ENCODE data around the gene FLAD1. TPM values are rescaled to one million over a fixed set of nuclear protein-coding genes. Genes with fewer than 3 reads are reported as not detected.

The FLAD1 gene
- total and polyA plus RNA-seq, 2 donors (not counting 1 experiment from before 2014, with no cell fraction given) = 11.8 to 24.9 TPM

GRCh38 chr1:154951901-154952657, 31.1 kb upstream of the FLAD1 start:
- Histone ChIP-seq H3K79me2 (ENCODE audit: control insufficient read depth, insufficient read depth, low read length) (no peaks in the 10 kb centered on the region), H4K20me1 (ENCODE audit: control insufficient read depth, extremely low read depth, insufficient read depth, low read length) (no peaks in the 10 kb centered on the region), H3K9me3 (ENCODE audit: control insufficient read depth, insufficient read depth, low read depth, low read length) (no peaks in the 10 kb centered on the region), H3K9ac (ENCODE audit: insufficient read depth, low read length) (no peak overlapping the region), H3K27me3 (ENCODE audit: control insufficient read depth, insufficient read depth, low read length) (no peaks in the 10 kb centered on the region), H3K36me3 (ENCODE audit: control insufficient read depth, insufficient read depth, low read length) (no peaks in the 10 kb centered on the region), H3K27ac (ENCODE audit: insufficient read depth, low read length) (no peak overlapping the region), H3K4me1 (ENCODE audit: control insufficient read depth, extremely low read depth, insufficient read depth, low read length) (peaks cover 11% of the 10 kb centered on the region), H2AFZ (ENCODE audit: low read length) (no peak overlapping the region), H3K4me3 (replicated peaks in 1 of 4; ENCODE audit: control extremely low read depth in 1 of 4, insufficient read depth in 1 of 4, low read depth in 3 of 4, low read length in 4 of 4) (no peak overlapping the region), H3K4me2 (ENCODE audit: extremely low read depth, insufficient read depth, low read length) (no peak overlapping the region)
- TF ChIP-seq EZH2 (IDR thresholded peaks at IDR 0.05; ENCODE audit: low read length, missing control alignments) = no peak
- no peak for TF ChIP-seq CTCF (conservative IDR thresholded peaks at IDR 0.05 in 1 of 2, IDR thresholded peaks at IDR 0.05 in 1 of 2; ENCODE audit: low read depth in 1 of 2, low read length in 2 of 2)
- DNase-seq (ENCODE audit: low read depth in 2 of 2) = no peak

GRCh38 chr1:154952664-154953063, 30.5 kb upstream of the FLAD1 start:
- H3K9ac ChIP-seq (ENCODE audit: insufficient read depth, low read length) = no peak overlapping the region
- no peaks in the 10 kb centered on the region for H3K79me2 ChIP-seq (ENCODE audit: control insufficient read depth, insufficient read depth, low read length)
- peaks cover 11% of the 10 kb centered on the region for H3K4me1 ChIP-seq (ENCODE audit: control insufficient read depth, extremely low read depth, insufficient read depth, low read length)
- H2AFZ ChIP-seq (ENCODE audit: low read length) = no peak overlapping the region
- H4K20me1 ChIP-seq (ENCODE audit: control insufficient read depth, extremely low read depth, insufficient read depth, low read length) = no peaks in the 10 kb centered on the region
- no peaks in the 10 kb centered on the region for H3K27me3 ChIP-seq (ENCODE audit: control insufficient read depth, insufficient read depth, low read length)
- no peak for TF ChIP-seq CTCF (conservative IDR thresholded peaks at IDR 0.05 in 1 of 2, IDR thresholded peaks at IDR 0.05 in 1 of 2; ENCODE audit: low read depth in 1 of 2, low read length in 2 of 2)
- no peak for TF ChIP-seq EZH2 (IDR thresholded peaks at IDR 0.05; ENCODE audit: low read length, missing control alignments)
- H3K4me3 ChIP-seq (replicated peaks in 1 of 4; ENCODE audit: control extremely low read depth in 1 of 4, insufficient read depth in 1 of 4, low read depth in 3 of 4, low read length in 4 of 4) = no peak overlapping the region
- no peaks in the 10 kb centered on the region for H3K9me3 ChIP-seq (ENCODE audit: control insufficient read depth, insufficient read depth, low read depth, low read length)
- no peak overlapping the region for H3K4me2 ChIP-seq (ENCODE audit: extremely low read depth, insufficient read depth, low read length)
- H3K36me3 ChIP-seq (ENCODE audit: control insufficient read depth, insufficient read depth, low read length) = no peaks in the 10 kb centered on the region
- H3K27ac ChIP-seq (ENCODE audit: insufficient read depth, low read length) = no peak overlapping the region
- no peak for DNase-seq (ENCODE audit: low read depth in 2 of 2)

- Histone ChIP-seq H3K4me1 (ENCODE audit: control insufficient read depth, extremely low read depth, insufficient read depth, low read length) (peaks cover 11% of the 10 kb centered on the region), H2AFZ (ENCODE audit: low read length) (no peak overlapping the region), H3K27ac (ENCODE audit: insufficient read depth, low read length) (no peak overlapping the region), H3K9ac (ENCODE audit: insufficient read depth, low read length) (no peak overlapping the region), H3K4me3 (replicated peaks in 1 of 4; ENCODE audit: control extremely low read depth in 1 of 4, insufficient read depth in 1 of 4, low read depth in 3 of 4, low read length in 4 of 4) (no peak overlapping the region), H3K36me3 (ENCODE audit: control insufficient read depth, insufficient read depth, low read length) (peaks cover under 1% of the 10 kb centered on the region), H4K20me1 (ENCODE audit: control insufficient read depth, extremely low read depth, insufficient read depth, low read length) (no peaks in the 10 kb centered on the region), H3K27me3 (ENCODE audit: control insufficient read depth, insufficient read depth, low read length) (no peaks in the 10 kb centered on the region), H3K9me3 (ENCODE audit: control insufficient read depth, insufficient read depth, low read depth, low read length) (no peaks in the 10 kb centered on the region), H3K79me2 (ENCODE audit: control insufficient read depth, insufficient read depth, low read length) (no peaks in the 10 kb centered on the region), H3K4me2 (ENCODE audit: extremely low read depth, insufficient read depth, low read length) (no peak overlapping the region)
- TF ChIP-seq EZH2 (IDR thresholded peaks at IDR 0.05; ENCODE audit: low read length, missing control alignments) (no peak), CTCF (conservative IDR thresholded peaks at IDR 0.05 in 1 of 2, IDR thresholded peaks at IDR 0.05 in 1 of 2; ENCODE audit: low read depth in 1 of 2, low read length in 2 of 2) (no peak)
- DNase-seq (ENCODE audit: low read depth in 2 of 2) = no peak
These were observed 29.5 kb upstream of the FLAD1 start for GRCh38 chr1:154953611-154954038.

All from fibroblast of lung (primary cell).